ENCODE data around the gene PLXDC1. TPM values are rescaled to one million over a fixed set of nuclear protein-coding genes. Genes with fewer than 3 reads are reported as not detected.

Gene PLXDC1
- total and polyA plus RNA-seq, 2 of the 8 experiments (the other 6 are each of a cell fraction or from before 2014, with no cell fraction given): 4.1 to 14.6 TPM

DNA sequence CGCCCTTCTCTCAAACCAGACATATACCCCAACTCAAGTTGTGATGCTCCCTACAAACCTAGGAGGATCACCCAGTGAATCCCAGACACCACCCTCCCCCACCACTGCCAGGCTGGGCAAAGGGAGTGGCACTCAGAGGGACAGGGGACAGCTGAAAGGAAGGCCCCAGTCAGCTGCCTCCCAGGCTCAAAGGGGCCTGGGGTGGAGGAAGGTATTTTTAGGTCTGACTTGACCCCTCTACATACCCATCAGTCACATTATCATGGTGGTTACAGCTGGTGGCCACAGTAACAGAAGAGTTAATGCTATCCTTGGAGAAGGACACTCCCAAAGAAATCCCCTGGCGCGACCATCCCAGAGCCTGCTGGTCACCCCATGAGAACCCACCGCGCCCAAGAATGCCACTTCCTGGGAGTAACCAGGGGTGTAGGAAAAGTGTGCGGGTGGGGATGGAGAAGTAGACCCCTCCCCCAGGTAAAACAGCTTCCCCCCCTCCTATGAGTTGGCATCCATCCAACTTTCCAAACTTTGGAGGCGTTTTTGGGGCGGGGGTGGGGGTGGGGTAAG lies 44.9 kb upstream of the PLXDC1 start (continued):
- no peak for TF ChIP-seq TAF7 (optimal IDR thresholded peaks at IDR 0.05; ENCODE audit: borderline replicate concordance, low read depth, low read length)
- no peak for TF ChIP-seq SIRT6 (IDR thresholded peaks at IDR 0.05; ENCODE audit: low read length)
- no peak for TF ChIP-seq BCL11A (IDR thresholded peaks at IDR 0.05; ENCODE audit: low read depth in 2 of 2, low read length in 2 of 2)
- no peak for TF ChIP-seq TCF12 (IDR thresholded peaks at IDR 0.05; ENCODE audit: low read depth, low read length)
- no peak for TF ChIP-seq E2F6 (IDR thresholded peaks at IDR 0.05)
- TF ChIP-seq ASH2L (IDR thresholded peaks at IDR 0.05; ENCODE audit: low read length): no peak
- no peak for TF ChIP-seq NANOG (IDR thresholded peaks at IDR 0.05; ENCODE audit: insufficient read depth, low read depth, low read length, poor library complexity, severe bottlenecking)
- no peak for TF ChIP-seq KDM5A (IDR thresholded peaks at IDR 0.05; ENCODE audit: low read length)
- TF ChIP-seq CHD1 (IDR thresholded peaks at IDR 0.05; ENCODE audit: low read depth, low read length): no peak

Measured in H1 (cell line).